ENCODE data around the gene HIVEP3. TPM values are rescaled to one million over a fixed set of nuclear protein-coding genes. Genes with fewer than 3 reads are reported as not detected.

The HIVEP3 gene
- total RNA-seq, 2 donors from 2014 or later: 3.4 to 4.0 TPM

DNA sequence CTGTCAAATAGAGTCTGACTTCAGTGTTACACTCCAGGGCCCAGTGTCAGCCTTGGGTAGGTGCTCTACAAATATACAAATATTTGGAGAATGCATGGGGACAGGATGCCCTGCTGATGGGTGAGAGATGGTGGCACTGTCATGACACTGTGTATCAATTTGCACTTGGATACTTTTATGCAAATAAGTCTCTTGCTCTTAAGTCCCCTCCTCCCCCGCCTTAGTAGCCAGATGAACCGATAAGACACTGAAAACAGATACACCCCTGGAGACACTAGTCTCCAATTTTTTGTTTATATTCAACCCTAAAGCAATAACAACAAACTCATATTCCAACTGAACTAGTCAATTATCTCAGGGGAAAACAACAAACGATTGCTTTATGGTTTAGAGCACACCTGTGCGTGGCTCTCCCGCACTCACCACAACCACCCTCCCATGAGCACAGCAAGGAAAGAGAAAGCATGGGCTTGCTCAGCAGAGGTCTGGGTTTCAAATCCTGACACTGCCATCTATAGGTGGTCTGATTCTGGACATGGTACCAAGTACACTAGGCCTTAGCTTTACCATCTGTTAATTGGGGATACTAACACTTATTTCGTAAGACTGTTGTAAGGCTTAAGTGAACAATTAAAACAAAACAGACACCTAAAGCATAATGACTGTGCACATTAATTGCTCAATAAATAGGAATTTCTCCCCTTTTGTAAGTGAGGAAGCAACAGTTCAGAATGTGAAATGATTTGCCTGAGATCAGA lies 50.3 kb downstream of the HIVEP3 start:
- WGBS, 2 donors: 82 to 87% methylated on average over 6 of the region's 6 CpGs
- ATAC-seq (no peak), DNase-seq (no peak)
- TF ChIP-seq, protein P1, sequence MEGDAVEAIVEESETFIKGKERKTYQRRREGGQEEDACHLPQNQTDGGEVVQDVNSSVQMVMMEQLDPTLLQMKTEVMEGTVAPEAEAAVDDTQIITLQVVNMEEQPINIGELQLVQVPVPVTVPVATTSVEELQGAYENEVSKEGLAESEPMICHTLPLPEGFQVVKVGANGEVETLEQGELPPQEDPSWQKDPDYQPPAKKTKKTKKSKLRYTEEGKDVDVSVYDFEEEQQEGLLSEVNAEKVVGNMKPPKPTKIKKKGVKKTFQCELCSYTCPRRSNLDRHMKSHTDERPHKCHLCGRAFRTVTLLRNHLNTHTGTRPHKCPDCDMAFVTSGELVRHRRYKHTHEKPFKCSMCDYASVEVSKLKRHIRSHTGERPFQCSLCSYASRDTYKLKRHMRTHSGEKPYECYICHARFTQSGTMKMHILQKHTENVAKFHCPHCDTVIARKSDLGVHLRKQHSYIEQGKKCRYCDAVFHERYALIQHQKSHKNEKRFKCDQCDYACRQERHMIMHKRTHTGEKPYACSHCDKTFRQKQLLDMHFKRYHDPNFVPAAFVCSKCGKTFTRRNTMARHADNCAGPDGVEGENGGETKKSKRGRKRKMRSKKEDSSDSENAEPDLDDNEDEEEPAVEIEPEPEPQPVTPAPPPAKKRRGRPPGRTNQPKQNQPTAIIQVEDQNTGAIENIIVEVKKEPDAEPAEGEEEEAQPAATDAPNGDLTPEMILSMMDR (IDR thresholded peaks at IDR 0.05): no peak
- no peak for TF ChIP-seq POLR2A (IDR thresholded peaks at IDR 0.05)
- intact Hi-C loops (cut with DNase I): no loop called here
- no peaks in the 10 kb centered on the region for H3K9me3 ChIP-seq
- no peak overlapping the region for H3K4me3 ChIP-seq
- no peaks in the 10 kb centered on the region for H3K27me3 ChIP-seq
- H3K4me1 ChIP-seq: peaks cover 5% of the 10 kb centered on the region
- no peak overlapping the region for H3K27ac ChIP-seq
- H3K36me3 ChIP-seq (replicated peaks in 1 of 2; ENCODE audit: insufficient read depth in 1 of 2, low read depth in 2 of 2): no peaks in the 10 kb centered on the region

DNA sequence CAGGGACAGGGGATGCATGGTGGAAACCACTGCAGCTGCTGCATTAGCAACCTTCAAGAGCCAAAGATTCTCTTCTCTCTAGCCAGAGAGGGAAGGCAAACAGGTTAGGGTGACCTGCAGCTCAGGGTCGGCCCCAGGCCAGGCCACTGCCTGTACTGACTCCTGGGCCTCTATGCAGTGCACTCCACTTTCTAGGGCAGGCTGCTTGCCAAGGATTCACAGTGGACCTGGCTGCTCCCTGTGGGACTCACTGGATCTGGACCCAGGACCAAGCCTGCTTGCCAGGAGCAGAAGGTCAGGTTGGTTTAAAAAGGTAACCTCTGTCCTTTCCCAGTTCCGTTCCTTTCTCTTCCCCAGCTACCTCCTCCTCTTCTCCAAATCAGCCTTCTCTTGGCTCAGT lies 52.4 kb downstream of the HIVEP3 start:
- WGBS, 2 donors: 83 to 88% methylated on average over 1 to 2 of the region's 2 CpGs
- Histone ChIP-seq H3K4me3 (no peak overlapping the region), H3K27me3 (no peaks in the 10 kb centered on the region), H3K27ac (no peak overlapping the region), H3K36me3 (replicated peaks in 1 of 2; ENCODE audit: insufficient read depth in 1 of 2, low read depth in 2 of 2) (no peaks in the 10 kb centered on the region), H3K4me1 (peaks cover 5% of the 10 kb centered on the region), H3K9me3 (no peaks in the 10 kb centered on the region)
- intact Hi-C loops (cut with DNase I): no loop called here
- TF ChIP-seq, protein P1 (IDR thresholded peaks at IDR 0.05): no peak
- TF ChIP-seq POLR2A (IDR thresholded peaks at IDR 0.05): no peak
- no peak for DNase-seq
- no peak for ATAC-seq

DNA sequence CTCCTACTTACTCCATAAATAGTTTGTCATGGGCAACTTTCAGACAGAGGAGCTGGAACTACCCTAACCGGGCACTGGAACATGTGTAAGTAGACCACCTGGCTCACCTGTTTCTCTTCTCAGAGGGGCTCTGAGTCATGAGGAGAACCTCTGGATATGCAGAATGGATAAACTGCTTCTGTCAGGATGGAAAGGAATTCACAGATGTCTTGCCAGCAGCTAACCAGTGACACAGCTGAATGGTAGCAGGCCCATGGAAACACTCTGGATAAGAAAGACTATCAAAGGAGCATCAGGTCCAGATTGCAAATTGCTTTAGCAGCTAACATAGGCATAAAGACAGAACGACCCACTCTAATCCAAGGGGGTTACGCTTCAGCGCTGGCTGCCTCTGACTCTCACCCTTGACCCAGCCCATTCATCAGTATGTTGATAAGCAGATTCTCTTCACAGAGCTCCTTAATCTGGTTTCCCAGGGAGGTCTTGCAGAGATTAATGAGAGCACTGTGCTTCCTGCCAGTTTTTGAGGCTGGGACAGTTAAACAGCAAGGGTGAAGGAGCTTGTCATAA lies 54.2 kb downstream of the HIVEP3 start:
- Histone ChIP-seq H3K4me1 (peaks cover 5% of the 10 kb centered on the region), H3K36me3 (replicated peaks in 1 of 2; ENCODE audit: insufficient read depth in 1 of 2, low read depth in 2 of 2) (no peaks in the 10 kb centered on the region), H3K27me3 (no peaks in the 10 kb centered on the region), H3K27ac (no peak overlapping the region), H3K4me3 (no peak overlapping the region), H3K9me3 (no peaks in the 10 kb centered on the region)
- no peak for DNase-seq
- no peak for ATAC-seq
- no peak for TF ChIP-seq POLR2A (IDR thresholded peaks at IDR 0.05)
- TF ChIP-seq, protein P1 (IDR thresholded peaks at IDR 0.05): no peak
- 87 to 88% methylated on average over 4 of the region's 4 CpGs for WGBS, 2 donors
- intact Hi-C loops (cut with DNase I): no loop called here

DNA sequence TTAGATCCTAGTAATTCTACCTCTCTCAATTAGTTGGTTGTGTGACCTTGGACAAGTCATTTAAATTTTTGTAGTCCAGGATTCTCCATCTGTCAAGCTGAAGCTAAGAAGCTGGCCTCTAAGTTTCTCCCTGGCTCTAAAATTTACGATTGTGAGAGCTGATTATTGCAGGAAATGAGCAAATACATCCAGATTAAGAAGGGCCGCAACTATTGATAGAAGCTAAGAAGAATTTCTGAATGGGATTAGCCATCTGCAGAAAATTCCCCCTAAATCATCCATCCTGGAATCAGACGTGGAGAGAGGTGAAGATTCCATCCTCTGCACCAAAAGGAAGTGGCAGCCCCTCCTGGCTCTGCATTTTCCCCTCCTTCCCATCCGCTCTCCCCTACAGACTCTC lies 55.0 kb downstream of the HIVEP3 start:
- H3K9me3 ChIP-seq: no peaks in the 10 kb centered on the region
- no peaks in the 10 kb centered on the region for H3K36me3 ChIP-seq (replicated peaks in 1 of 2; ENCODE audit: insufficient read depth in 1 of 2, low read depth in 2 of 2)
- H3K4me1 ChIP-seq: peaks cover 5% of the 10 kb centered on the region
- H3K4me3 ChIP-seq: no peak overlapping the region
- ATAC-seq (no peak), DNase-seq (no peak)
- H3K27ac ChIP-seq: no peak overlapping the region
- intact Hi-C loops (cut with DNase I): no loop called here
- 87 to 90% methylated on average over 4 of the region's 4 CpGs for WGBS, 2 donors
- no peaks in the 10 kb centered on the region for H3K27me3 ChIP-seq
- TF ChIP-seq, protein P1 (IDR thresholded peaks at IDR 0.05): no peak

All from body of pancreas (tissue), 4 donors.